ENCODE results near the gene ERO1B.

The ERO1B gene

DNA sequence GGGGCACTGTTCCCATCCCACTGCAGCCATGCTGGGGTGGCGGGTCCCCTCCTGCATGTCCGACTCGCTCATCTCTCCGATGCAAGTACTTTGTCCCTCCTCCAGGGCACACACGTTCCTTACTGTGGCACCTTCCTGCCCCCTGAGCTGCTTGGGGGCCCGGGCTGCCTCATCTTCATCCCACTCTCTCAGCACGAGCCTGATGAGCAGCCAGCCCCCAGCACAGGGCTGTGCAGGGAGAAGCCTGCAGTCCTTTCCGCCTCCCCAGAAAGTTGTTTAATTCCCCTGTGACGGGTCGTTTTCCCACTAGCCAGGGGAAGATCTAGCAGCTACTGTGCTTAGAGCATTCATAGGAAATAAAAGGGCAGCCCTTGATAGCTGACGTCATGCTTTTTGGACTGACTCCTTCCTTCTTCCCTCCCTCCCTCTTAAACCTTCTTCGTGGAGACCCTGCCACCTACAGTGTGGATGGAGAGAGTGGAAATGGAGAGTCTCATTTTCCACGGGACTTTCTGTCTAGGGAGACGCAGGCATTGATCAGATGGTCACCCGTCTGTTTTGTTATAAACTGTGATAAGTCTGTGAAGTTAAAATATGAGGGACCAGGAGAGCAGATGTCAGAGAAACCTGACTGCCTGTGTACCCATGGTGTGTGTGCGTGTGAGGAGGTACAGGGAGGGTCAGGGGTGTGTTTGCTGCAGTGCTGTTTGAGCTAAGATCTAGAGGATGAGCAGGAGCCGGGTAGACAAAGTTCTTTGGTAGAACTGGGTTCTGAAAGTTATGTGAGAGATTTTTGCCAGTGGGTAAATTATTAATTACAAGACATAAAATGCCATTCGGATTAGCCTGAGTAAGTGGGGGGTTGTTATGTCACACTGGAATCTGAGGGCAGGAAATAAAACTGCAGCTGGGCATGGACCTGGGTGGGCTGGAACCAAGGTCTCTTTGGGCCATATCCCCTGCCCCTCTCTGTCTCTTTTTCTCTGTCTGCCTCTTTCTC, 105.1 kb downstream of the ERO1B start:
- no peak for DNase-seq

- no peak for DNase-seq
These were observed 106.0 kb downstream of the ERO1B start for GRCh38 chr1:236175642-236176336.

DNA sequence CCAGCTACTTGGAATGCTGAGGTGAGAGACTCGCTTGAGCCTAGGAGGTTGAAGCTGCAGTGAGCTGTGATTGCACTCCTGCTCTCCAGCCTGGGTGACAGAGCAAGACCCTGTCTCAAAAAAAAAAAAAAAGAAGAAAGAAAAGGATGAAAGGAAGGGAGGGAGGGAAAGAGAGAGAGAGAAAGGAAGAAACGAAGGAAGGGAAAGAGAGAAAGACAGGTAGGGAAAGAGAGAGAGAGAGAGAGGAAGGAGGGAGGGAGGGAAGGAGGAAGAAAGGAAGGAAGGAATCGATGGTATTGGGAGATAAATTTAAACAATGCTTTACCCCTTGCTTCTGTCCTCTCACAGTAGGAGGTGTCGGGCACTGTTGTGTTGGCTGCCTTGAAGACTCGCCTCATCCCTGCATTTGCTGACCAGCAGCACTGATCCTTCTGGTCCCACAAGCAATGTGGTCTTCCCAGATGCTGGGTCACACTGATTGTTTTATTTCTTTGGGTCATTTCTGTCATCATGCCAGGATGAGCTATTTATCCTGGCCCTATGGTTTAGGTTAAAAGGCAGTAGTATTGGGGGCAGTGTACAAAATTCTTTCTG, 108.5 kb downstream of the ERO1B start:
- DNase-seq: no peak

- no peak for DNase-seq
These were observed 109.6 kb downstream of the ERO1B start for GRCh38 chr1:236172041-236172579.

DNA sequence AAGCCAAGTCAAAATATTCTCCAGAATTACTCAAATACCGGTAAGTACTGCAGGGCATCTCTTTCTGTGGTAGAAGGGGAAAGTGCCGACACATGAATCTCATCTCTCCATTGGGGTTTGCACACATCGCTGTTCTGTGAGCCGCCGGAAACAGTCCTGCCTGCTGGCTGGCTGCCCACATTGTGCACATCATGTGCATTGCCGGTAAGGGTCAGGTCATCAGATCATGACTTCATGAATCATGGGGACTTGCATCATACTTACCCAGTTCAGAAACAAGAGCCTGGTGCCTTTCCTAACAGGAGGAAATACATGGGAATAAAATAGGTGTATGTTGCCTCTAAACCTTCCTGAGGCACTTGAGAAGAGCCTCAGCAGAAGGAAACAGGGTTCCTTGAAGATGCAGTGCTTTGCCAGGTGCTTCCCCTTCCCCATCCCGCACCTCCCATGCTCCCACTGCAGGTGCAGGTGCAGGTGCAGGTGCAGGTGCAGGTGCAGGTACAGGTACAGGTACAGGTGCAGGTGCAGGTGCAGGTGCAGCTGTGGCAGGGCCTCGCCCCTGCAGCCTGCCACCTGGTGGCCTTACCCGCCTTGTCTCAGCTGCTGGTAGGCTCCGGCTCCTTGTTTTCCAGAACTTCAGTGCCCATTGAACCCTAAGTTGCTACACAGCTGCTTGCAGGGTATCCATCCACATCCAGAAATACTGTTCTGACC, 112.9 kb downstream of the ERO1B start:
- peak; percentile 79 to 86 for DNase-seq

- no peak for DNase-seq
These were observed 114.2 kb downstream of the ERO1B start for GRCh38 chr1:236167578-236167977.

GRCh38 chr1:236167154-236167553, 114.6 kb downstream of the ERO1B start:
- no peak for DNase-seq

GRCh38 chr1:236166041-236166440, 115.7 kb downstream of the ERO1B start:
- DNase-seq: no peak
